GM03348 (cell line): ENCODE results near the gene PTCH1.
A peak's percentile ranks its signal among the peaks of the same experiment; 100 is the strongest.

ENCODE experiments used
- DNase-seq: peaks from one replicate; pipeline ENCODE4 v3.0.0; 2012; ENCODE audit warnings: low spot score

The PTCH1 gene

DNA sequence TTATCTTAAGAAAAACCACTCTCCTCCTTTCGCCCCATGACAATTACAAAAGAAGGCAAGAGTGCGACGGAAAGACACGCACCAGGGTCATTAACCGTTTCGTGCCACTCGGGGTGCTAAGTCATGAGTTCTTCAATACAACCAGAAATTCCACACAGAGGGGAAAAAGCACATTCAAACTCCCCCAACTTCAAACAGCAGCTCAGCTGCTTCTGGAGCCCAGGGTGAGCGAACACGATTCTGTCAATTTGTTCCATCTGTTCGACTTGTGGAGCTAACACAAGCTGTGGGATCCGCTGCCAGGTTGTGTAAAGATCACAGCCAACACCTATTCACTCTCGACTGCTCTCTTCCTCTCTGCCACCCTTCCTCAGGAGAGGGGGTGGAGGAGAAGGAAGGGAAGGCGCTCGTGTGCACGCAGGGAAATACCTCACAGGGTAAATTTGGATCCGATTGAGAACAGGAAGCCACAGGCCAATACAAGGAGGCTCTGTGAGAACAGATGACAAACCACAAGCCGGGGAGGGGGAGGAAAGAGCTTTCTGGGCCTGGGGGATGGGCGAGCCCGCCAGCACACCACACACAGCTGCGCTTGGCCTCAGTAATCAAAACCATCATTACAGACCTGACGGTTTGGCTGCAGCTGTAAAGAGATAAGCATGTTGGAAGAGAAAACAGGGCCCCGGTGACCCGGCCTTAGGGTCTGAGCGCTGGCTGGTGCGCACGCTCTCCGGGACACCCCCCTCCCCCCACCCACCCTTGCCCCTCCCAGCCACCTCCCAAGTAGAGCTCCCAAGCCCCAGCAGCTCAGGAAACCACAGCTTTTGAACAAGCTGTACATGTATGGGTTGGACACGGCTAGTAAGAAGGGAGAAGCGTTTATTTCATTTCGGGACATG is 54.3 kb downstream of the PTCH1 start:
- peak; percentile 90 for DNase-seq

DNA sequence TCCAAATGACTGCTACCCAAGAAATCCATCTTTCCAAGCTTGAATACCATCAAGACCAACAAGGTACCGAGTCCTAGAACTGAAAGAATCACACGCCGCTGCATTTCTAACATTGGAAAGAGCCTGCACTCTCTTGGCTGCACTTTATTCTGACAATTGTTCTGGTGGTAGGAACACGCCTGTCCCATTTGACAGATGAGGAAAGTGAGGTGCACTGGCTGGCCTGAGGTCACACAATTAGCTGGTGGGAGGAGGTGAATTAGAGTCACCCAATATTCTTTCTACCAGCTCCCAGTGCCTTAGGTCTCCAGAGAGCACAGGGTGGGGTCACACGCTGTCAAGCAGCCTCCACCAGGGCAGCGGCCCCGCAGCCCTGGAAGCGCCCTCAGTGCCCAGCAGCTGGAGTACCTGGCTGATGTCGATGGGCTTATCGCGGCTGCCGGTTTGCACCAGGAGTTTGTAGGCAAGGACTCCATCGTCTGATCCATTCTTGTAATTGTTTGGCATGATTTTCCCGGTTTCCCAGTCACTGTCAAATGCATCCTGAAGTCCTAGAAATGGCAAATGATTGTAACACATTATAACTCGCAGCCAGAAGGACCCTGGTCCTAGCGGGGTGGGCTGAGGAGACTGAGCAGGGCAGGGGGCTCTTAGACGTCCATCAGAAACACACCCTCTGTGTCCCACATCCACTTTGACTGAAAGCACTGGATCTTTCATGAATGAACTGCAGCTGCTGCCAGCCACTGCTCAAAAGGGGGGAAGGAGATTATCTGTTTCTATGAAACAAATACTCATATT is 55.1 kb downstream of the PTCH1 start:
- DNase-seq: no peak

DNA sequence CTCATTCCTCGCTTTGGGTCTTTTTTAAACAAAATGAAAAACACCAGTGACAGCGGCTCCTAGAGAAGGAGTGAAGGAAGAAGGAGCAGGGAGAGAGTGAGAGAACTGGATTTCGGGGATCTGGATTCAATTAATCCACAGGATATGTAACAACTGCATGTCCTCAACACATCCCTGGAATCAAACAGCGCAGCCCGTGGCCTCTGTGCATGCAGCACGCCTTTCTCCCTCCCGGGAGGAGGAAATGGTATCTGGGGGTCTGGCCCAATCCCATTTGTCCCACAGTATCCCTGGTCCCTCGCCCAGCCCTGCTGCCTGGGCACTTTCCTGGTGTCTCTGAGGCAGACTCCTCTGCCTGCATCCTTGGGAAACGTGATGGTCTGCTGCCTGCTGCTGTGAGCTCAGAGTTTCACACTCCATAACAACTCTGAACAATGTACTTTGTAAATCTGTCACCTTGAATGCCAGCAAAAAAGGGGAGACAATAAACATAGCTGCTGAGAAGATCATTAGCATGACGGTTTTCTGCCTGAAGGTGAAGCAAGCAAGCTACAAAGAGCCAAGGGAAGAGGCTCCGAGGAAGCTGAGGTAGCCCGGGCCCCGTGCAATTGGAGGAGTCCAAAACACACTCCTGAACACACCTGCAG is 56.1 kb downstream of the PTCH1 start:
- no peak for DNase-seq

DNA sequence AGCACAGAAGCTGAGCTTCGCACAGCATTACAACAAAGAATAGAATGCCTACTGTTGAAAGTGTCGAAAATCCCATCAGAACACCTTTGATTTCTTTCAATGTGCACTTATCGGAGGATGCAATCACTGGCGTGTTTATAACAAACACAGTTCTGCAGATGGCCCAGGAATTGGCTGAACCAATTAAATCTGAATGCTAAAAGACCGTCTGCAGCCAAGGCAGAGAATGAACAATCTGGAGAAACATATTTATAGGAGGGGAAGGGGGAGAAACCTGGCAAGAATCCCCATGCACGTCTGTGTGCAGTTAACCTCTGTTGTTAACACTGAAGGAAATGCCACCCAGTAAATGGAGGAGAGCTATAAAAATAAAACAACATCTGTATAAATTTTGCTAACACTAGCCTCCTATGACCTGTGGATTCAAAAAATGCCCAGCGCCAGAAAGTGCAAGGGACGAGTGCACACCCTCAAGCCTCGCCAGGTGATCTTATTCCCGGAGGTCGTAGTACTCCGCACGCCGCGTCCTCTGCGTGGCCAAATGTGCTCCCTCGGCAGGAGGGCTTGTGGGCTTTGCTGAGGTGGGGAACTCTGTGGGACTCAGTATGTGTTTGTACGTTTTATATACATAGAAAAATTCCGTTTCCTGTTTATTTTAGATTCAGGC is 56.8 kb downstream of the PTCH1 start:
- DNase-seq: no peak

DNA sequence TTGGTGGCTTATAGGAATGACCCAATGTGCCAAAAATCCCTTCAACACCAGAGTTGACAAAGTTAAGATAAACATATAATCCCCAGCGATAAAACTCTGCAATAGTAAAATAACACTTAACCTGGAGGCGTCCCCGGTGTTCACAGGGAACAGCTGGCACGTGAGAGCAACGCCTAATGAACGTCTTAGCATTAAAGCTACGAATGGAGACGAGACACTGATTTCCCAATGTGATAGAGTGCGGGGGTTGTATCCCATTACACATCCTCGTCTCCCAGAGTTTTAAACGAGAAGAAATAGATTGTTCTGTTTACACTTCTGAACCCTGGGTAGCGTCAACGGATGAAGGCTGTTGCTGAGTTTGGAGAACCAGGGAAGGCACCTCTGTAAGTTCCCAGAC is 57.6 kb downstream of the PTCH1 start:
- DNase-seq: no peak

DNA sequence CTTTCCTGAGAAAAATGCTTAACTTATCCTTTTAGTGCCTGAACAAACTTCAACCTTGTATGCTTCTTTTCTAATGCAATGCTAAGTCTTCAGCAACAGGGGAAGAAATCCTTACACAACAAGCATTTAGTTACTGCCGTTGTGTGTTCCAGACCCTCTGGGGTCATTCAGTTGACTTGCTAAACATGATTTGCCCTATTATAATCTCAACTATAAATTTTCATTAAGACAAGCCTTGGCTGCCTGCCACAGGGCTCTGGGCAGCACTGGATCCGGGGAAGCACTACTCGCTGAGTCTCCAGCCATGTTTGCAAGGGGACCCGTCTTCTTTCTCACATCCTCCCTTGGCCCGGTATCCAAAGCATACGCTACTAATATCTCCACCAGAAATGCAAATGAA is 58.1 kb downstream of the PTCH1 start:
- no peak for DNase-seq

DNA sequence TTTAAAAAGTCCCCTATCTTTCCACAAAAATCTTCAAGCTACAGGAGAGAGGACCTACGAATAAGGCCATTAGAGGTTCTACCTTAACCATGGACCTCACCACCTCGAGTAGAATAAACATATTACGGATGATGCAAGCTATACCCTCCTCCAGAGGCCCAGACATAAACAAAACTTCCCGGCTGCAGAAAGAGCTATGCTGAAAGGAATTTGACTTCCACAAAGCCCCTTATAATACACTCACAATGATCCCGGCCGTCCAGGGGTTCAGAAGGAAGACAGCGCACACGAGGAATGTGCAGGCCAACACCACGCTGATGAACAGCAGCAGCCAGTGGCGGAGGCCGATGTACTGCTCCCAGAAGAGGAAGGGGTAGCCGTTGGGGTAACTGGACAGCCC is 59.0 kb downstream of the PTCH1 start:
- DNase-seq: no peak

DNA sequence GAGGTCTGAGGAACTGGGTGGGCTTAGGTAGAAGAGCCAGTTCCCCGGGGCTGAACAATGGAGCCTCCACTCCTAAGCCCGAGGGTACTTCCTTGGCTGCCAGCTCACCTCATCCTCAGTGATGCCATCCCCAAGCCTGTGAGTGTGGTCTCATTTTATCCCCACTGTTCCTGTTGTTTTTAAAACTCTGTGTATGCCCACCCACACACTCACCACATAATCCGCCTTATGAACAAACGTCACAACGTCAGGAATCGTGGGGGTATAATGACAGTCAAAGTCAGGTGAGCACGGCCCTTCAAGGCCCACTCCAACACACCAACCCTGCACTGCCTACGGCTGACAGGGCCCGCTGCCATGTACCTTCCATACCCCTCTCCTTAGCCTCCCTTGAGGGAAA is 61.1 kb downstream of the PTCH1 start:
- no peak for DNase-seq

DNA sequence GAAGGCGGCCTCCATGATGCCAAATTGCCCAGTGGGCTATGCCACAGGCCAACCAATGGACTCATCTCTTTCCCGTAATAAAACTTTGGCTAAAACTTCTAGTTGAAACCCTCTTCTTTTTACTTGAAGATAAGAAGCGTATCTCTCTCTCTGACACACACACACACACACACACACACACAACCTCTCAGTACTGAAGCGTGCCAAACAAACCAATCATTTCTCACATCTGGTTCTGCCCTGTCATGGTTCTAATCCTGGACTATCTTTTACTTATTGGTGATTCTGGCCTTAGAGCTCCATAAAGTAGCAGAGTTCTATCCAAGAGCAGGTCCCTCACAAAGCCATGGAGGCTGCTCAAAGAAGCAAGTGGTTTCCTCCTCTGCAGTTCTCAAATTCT is 64.6 kb downstream of the PTCH1 start:
- DNase-seq: no peak

DNA sequence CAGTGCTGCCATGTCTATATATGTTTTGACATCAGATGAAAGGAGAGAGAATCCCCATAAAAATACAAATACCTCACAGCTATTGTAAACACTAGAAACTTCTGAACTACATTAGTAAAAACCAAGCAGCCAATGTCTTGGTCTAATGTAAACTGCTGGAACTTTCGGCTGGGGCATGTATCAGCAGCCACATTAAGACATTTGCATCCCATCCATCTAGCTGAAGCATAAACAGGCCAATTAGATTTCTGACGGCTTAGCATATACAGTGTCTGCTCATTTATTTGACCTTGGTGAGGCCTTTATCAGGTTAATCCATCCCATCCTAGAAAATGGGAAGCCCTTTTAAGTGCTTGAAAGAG is 65.7 kb downstream of the PTCH1 start:
- DNase-seq: no peak

DNA sequence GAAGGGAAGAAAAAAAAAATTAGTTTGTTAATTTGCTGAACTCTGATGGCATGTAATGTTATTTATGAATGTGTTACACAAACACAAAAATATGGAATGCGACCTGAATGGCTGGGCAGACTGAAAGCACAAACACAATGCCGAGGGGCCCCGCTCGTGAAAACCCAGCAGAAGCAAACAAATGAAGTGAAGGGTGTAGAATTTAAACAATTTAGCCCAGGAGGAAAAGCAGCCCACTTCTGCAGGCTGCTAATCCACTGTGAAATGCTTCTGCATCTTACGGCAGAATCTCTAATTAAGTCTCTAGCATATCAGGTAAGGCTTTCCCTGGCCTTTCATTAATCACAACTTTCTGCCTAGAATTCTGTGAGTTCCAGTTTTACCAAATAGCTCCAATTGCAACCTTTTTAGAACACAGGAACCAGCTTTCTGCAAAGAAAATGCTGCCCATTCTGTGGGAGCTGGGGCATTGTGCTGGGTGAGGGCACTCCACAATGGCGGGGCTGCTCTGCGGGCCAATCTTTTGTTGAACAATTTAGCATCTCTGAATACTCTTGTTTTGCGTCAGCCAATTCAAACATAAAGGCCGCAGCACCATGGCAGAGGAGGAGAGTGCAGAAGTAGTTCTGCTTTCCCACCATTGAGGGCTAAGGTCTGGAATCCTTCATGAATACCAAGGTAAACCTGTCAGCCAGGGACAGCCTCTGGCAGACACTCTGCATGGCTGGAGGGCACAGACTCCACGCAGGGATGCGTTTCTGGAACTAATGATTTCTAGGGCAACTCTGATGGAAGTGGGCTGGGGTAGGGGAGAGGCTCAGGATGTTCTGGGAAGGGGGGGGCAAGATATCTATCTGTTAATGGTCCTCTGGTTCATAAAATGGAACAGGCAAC is 66.4 kb downstream of the PTCH1 start:
- no peak for DNase-seq

DNA sequence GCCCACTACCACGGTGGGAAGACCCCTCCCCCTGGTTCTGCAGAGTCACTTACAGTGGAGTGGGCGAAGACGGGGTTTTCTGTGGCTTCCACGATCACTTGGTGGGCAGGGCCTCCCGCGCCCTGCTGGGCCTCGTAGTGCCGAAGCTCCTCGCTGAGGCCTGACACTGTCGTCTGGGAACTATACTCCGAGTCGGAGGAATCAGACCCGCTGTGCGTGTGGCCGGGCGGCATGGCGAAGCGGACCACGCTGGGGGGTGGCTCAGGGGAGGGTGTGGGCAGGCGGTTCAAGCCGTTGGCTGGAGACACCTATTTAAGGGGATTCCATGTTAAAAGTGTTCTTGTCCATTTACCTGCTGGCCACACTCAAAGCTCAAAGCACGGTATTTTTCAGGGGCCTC is 67.8 kb downstream of the PTCH1 start:
- no peak for DNase-seq

DNA sequence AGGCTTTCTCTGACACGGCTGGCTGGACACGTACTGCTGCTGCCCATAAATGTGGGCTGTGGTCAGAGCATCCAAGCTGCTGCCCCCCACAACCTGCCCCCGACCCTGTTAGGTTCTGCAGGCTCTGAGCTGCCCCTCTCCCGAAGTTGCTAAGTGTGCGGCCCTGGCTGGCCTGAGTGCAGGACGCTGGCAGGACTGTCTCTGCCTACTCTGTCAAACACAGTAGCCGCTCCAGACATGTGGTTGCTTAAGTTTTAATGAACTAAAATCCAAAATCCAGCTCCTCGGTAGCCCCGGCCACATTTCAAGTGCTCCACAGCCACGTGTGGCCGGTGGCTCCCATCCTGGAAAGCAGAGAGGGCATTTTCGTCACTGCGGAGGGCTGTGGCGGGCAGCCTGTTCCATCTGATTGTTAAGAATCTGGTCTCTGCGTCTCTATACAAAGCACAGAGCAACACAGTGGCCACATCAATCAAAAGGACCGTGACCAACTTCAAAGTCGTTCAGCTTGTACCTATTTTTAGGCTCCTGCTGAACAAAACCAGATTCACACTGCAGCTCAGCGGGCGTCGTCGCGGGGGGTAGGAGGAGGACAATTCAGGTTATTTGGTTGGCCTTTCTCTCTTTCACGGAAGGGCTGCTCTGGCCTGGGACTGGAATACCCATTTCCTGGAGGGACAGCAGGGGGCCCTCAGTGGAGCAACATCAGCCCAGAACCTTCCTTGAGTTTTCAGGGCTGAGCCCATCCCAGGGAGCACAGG is 68.9 kb downstream of the PTCH1 start:
- DNase-seq: no peak

DNA sequence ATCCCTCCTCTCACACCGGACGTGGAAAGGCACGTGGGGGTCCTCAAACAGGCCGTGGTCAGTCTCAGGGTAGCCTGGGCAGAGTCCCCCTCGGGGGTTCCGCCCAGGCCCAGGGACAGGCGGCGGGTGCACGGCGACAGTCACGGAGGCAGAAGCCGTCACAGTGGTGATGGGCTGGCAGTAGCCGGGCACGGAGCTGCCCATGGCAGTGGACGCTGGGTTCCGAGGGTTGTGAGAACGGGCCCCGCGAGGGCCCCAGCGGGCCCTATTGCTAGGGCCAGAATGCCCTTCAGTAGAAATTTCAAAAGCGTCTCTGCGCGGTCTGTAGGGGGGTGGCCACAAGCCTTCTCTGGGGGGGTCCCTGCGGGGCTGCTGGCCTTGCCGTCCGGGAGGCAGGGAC is 69.8 kb downstream of the PTCH1 start:
- no peak for DNase-seq

DNA sequence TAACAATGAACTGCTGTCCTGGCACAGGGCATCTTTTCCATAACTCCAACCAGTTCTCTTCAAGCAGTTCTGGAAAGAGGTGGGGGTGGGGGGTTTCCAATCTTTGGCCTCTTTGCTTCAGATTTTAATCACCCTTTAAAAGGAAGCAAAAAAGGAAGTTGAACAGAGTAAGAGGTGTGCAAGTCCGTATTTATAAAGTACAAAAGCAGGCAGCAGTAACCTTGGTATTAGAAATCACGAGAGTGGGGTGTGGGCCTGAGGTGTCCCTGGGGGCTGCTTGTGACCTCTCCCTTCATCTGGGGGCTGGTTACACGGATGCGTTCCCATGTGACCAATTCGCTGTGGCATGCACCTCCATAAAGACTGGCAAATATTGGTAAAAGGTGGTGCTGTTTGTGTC is 70.5 kb downstream of the PTCH1 start:
- no peak for DNase-seq

DNA sequence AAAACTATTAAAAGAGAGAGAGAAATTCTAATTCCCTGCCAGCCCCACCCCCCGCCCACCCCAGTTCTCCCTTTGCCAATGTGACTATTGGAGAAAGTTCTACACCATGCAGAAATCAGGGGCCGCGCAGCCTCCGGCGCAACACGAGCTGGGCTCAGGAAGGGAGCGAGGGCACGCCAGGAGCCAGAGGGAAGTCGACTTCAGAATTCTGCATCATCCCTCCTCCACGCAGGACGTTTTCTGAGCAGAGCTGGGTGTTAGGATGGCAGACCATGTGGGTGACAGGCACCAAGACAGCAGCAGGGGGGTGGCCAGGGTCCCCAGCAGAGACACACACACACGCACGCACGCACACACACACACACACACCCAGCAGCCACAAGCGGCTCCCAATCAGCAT is 72.6 kb downstream of the PTCH1 start:
- no peak for DNase-seq

DNA sequence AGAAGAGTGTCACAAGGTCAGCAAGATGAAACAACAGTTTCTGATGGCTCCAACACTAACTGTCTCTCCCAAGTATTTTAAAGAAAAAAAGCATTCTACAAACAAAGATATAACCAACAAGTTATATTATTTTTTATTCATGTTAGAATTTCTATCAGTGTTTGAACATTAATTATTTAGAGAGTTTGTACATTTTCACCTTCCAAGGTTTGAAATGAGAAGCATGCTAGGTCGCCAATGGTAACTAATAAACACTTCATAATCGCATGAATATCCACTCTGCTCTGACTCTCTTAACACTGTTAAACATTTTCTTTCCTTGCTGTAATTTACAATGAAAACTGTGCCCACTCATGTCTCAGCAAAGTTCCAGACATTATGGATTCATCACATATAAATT is 73.5 kb downstream of the PTCH1 start:
- no peak for DNase-seq

DNA sequence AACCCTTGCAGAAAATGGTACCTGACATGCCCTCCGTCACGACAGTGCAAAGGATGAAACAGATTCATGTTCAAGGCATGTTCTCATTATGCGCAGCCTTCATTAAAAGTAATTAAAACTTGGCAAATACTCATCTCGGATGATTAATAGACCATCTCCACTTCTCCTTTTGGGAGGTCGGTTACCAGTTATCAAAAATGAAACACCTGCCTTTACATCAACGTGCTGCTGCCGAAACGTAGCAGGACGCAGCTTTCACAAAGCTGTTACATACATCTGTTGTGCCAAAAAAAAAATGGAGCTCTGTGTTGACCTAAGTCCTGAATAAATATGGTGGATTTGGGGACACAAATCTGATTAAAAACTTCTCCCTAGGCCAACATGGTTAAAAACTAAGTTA is 75.7 kb downstream of the PTCH1 start:
- no peak for DNase-seq

DNA sequence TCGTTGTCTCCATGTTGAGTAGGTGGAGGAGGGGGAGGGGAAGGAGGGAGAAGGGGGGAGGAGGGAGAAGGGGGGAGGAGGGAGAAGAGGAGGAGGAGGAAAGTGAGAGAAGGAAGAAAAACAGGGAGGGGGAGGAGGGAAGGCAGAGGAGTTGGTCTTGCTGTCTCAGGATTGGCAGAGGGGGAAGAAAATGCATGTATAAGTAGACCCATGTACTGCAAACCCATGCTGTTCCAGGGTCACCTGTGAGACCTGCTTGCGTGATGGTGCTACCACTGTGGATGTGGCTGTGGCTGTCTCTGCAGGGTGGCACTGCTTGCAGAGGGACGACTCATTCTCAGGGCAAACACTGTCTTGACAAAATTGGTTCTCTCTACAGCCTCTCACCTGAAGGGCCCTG is 76.3 kb downstream of the PTCH1 start:
- no peak for DNase-seq

DNA sequence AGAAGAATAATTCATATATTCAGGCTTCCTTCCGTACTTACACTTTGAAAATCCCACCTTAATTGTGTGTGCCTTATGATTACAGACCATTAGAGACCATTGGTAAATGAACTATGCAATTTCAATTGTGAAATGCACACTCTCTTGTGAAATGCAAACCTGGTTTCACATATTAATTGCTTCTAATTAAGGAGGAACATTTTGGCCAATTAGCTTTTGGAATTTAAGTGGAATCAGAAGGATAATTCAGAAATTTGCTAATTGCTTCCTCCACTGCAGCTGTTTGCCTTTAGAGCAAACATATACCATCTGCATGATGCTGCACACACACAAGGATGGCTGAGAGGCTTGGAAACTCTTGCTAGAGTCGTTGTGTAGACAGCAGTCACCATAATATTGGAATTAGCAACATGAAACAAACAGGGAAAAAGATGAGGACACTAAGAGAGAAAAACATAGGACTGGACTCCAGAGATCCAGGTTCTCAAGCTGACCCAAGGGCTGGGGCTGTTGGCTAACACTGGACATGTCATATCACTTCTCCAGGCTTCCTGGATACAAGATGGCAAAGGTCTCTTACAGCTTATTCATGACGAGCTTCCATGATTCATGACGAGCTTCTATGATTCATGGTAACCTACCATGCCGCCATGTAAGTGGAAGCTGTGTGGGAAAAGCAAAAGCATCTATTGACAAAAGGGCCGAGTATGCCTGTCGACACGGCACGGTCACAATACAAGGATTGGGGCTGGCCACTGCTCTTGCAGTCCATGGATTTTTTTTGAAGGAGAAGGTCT is 78.0 kb downstream of the PTCH1 start:
- DNase-seq: no peak
